Mesenchymal stem cell (in vitro differentiated cells and primary cell): ENCODE data around the gene ELAVL1.

Source experiments
- DNase-seq: peaks from one replicate; pipeline ENCODE4 v3.0.0-alpha.2; 2013
- H2AFZ ChIP-seq: one replicate; pipeline ENCODE4 v1.6.1; 2013; ENCODE audit warnings: low read depth, mild to moderate bottlenecking, control low read depth, inconsistent platforms, low read length, moderate library complexity
- H2AK5ac ChIP-seq: 2 replicates; pipeline ENCODE4 v1.6.1; 2013; ENCODE audit warnings: low read length, moderate library complexity, mild to moderate bottlenecking, inconsistent platforms; ENCODE audit not compliant: severe bottlenecking
- H2BK120ac ChIP-seq: one replicate; pipeline ENCODE4 v1.6.1; 2013; ENCODE audit warnings: low read depth, mild to moderate bottlenecking, inconsistent platforms, low read length, moderate library complexity
- H2BK12ac ChIP-seq, 2 experiments: one replicate each; pipeline ENCODE4 v1.6.1; 2013; ENCODE audit warnings: inconsistent platforms in 2 of 2, low read length in 2 of 2, mild to moderate bottlenecking in 2 of 2, moderate library complexity in 2 of 2, control low read depth in 1 of 2
- H2BK15ac ChIP-seq: one replicate; pipeline ENCODE4 v1.6.1; 2013; ENCODE audit warnings: mild to moderate bottlenecking, low read depth, inconsistent platforms; ENCODE audit not compliant: poor library complexity, severe bottlenecking
- H2BK5ac ChIP-seq: 2 replicates; pipeline ENCODE4 v1.6.1; 2013; ENCODE audit warnings: low read depth, mild to moderate bottlenecking, low read length, control low read depth, inconsistent platforms; ENCODE audit not compliant: poor library complexity, severe bottlenecking
- H3K14ac ChIP-seq, 2 experiments: one replicate each; pipeline ENCODE4 v1.6.1; 2013; ENCODE audit warnings: inconsistent platforms in 2 of 2, low read length in 2 of 2, control low read depth in 1 of 2, mild to moderate bottlenecking in 1 of 2, moderate library complexity in 1 of 2
- H3K18ac ChIP-seq, 2 experiments: one replicate each; pipeline ENCODE4 v1.6.1; 2013; ENCODE audit warnings: inconsistent platforms in 2 of 2, low read length in 2 of 2, control low read depth in 1 of 2, low read depth in 1 of 2, mild to moderate bottlenecking in 1 of 2
- H3K23ac ChIP-seq, 2 experiments: one replicate each; pipeline ENCODE4 v1.6.1; 2013; ENCODE audit warnings: inconsistent platforms in 2 of 2, low read length in 2 of 2, mild to moderate bottlenecking in 2 of 2, moderate library complexity in 2 of 2, control low read depth in 1 of 2
- H3K27ac ChIP-seq: 2 replicates; pipeline ENCODE4 v1.5.1; 2013; ENCODE audit warnings: mild to moderate bottlenecking, moderate library complexity, low read length, control low read depth, inconsistent platforms; ENCODE audit not compliant: poor library complexity, severe bottlenecking
- H3K27me3 ChIP-seq, 2 experiments: 2 replicates each; pipeline versions ENCODE4 v1.6.1 to v1.7.0; 2013; ENCODE audit warnings: low read length in 2 of 2, mild to moderate bottlenecking in 2 of 2, moderate library complexity in 2 of 2, control low read depth in 1 of 2, inconsistent platforms in 1 of 2; ENCODE audit not compliant: control insufficient read depth in 1 of 2, insufficient read depth in 1 of 2
- H3K36me3 ChIP-seq, 2 experiments: 2 replicates each; pipeline versions ENCODE4 v1.6.1 to v1.7.0; 2013; ENCODE audit warnings: low read length in 2 of 2, control low read depth in 1 of 2, inconsistent platforms in 1 of 2, low read depth in 1 of 2, mild to moderate bottlenecking in 1 of 2; ENCODE audit not compliant: insufficient read depth in 2 of 2, control insufficient read depth in 1 of 2
- H3K4ac ChIP-seq, 2 experiments: one replicate each; pipeline ENCODE4 v1.6.1; 2013; ENCODE audit warnings: inconsistent platforms in 2 of 2, low read length in 2 of 2, mild to moderate bottlenecking in 2 of 2, moderate library complexity in 2 of 2, control low read depth in 1 of 2, low read depth in 1 of 2
- H3K4me1 ChIP-seq: 2 replicates; pipeline ENCODE4 v1.6.1; 2013; ENCODE audit warnings: low read depth, low read length, control low read depth; ENCODE audit not compliant: control insufficient read depth, insufficient read depth
- H3K4me2 ChIP-seq: 2 replicates; pipeline ENCODE4 v1.6.1; 2013; ENCODE audit warnings: low read length, mild to moderate bottlenecking, inconsistent platforms; ENCODE audit not compliant: poor library complexity, severe bottlenecking
- H3K4me3 ChIP-seq, 2 experiments: 2 replicates each; pipeline versions ENCODE4 v1.5.1 to v1.7.0; 2013; ENCODE audit warnings: low read length in 2 of 2, mild to moderate bottlenecking in 2 of 2, control low read depth in 1 of 2, low read depth in 1 of 2; ENCODE audit not compliant: insufficient read depth in 1 of 2
- H3K79me1 ChIP-seq: replicated peaks from 2 replicates; pipeline ENCODE4 v1.6.1; 2013; ENCODE audit warnings: mild to moderate bottlenecking, control low read depth, low read length, inconsistent platforms; ENCODE audit not compliant: poor library complexity, severe bottlenecking
- H3K9ac ChIP-seq: 2 replicates; pipeline ENCODE4 v1.7.0; 2013; ENCODE audit warnings: mild to moderate bottlenecking, low read length, moderate library complexity
- H3K9me3 ChIP-seq: 2 replicates; pipeline ENCODE4 v1.7.0; 2013; ENCODE audit warnings: mild to moderate bottlenecking, low read length; ENCODE audit not compliant: control insufficient read depth
- H4K8ac ChIP-seq: one replicate; pipeline ENCODE4 v1.6.1; 2013; ENCODE audit warnings: inconsistent platforms, mild to moderate bottlenecking, low read length, moderate library complexity
- H4K91ac ChIP-seq: one replicate; pipeline ENCODE4 v1.6.1; 2013; ENCODE audit warnings: mild to moderate bottlenecking, low read length, inconsistent platforms
- WGBS: methylation state at CpG from one replicate; pipeline ENCODE4 v1.1.7; 2013; ENCODE audit warnings: mixed read lengths; 5-methylcytosine and 5-hydroxymethylcytosine counted together

ELAVL1 gene

GRCh38 chr19:7928334-7928706 is 77.1 kb downstream of the ELAVL1 start:
- H3K9ac ChIP-seq = peak overlapping the region; percentile 90
- no peak overlapping the region for H3K4ac ChIP-seq
- no peak overlapping the region for H2AFZ ChIP-seq
- no peak overlapping the region for H2BK12ac ChIP-seq
- no peak overlapping the region for H2BK5ac ChIP-seq
- H3K4me1 ChIP-seq = peaks cover 46% of the 10 kb centered on the region
- peak overlapping the region in 1 of 2 experiments; percentile 52 for H3K4me3 ChIP-seq
- peak overlapping the region; percentile 48 for H3K27ac ChIP-seq
- no peak for DNase-seq
- H3K23ac ChIP-seq = no peak overlapping the region
- peaks cover 31 to 60% of the 10 kb centered on the region in 2 experiments for H3K36me3 ChIP-seq
- no peak overlapping the region for H4K8ac ChIP-seq
- no peak overlapping the region for H4K91ac ChIP-seq
- H3K9me3 ChIP-seq = no peaks in the 10 kb centered on the region
- no peak overlapping the region for H3K4me2 ChIP-seq
- H3K18ac ChIP-seq = no peak overlapping the region
- H3K14ac ChIP-seq = no peak overlapping the region
- H2AK5ac ChIP-seq = no peak overlapping the region
- H3K79me1 ChIP-seq = peaks cover 13% of the 10 kb centered on the region
- no peaks in the 10 kb centered on the region for H3K27me3 ChIP-seq
- H2BK15ac ChIP-seq = no peak overlapping the region
- H2BK120ac ChIP-seq = no peak overlapping the region
- WGBS = 90% methylated on average over 8 of the region's 9 CpGs

DNA sequence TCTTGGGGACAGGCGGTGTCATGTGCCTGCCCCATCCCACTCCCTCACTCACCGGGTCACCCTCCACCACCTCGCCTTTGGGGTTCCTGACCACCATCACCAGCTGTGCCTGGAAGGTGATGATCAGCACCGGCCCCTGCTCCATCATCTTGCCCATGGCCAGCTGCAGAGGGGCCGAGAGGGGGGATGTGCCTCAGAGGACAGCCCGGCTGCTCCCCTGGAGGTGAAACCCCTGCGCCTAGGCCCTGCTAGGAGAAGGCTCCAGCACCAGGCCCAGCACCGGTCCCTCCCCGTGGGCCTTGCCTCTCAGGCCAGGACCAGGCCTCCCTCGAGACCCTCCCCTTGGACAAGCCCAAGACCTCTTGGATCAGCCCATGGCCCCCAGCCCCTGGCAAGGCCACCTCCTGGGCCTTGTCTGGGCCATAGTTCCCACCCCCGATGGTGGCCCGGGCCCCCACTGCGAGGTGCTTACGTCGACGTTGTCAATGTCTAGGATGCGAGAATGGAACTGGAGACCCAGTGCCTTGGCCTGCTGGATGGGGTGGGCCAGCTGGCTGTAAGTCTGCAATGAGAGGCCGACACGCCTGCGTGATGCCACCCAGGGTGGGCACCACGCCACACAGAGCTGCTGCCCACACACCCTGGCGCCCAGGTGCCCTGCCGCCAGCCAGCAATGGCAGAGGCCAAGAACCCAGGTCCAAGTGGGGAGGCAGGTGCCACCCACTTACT is 77.7 kb downstream of the ELAVL1 start:
- WGBS = 94% methylated on average over 23 of the region's 23 CpGs
- H3K4me1 ChIP-seq = peaks cover 44% of the 10 kb centered on the region

DNA sequence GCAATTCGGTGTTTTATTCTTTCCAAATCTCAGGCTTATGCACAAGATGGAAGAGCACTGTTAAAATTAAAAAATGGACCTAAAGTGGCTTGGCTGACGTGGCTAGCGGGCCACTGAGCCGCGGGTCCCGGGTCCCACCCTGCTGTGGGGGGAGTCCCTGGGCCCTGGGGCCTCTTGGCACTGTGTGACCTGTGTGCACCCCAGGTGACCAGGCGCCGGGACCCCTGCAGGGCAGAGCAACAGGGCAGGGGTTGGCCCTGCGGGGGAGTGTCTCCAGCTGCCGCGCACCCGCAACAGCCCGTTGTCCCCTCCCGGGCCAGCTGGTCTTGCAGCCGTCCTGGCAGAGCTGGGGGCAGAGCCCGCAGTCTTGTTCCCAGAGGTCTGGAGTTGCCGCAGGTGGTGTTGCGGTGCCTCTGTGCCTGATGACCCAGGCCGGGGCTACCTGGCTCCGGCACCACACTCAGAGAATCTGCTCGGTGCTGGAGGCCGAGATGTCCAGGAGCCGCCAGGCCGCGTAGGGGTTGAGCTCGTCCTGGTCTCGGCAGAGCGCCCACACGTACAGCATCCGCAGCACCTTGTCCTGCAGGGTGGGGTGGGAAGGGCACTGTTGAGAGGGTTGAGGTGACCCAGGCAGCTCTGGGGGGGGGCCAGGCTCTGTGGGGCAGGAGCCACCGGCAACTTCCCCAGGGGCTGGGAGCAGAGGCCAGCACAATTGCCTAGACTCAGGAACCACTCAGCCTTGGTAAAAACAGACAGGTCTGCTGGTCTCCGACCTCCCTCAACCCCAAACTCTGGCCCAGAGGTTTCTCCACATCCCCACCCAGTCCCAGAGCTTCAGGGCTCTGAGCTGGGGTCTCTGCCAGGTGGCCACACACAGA is 78.5 kb downstream of the ELAVL1 start:
- H4K8ac ChIP-seq = peak overlapping the region; percentile 45
- no peak for DNase-seq
- no peak overlapping the region for H2AK5ac ChIP-seq
- H3K9ac ChIP-seq = peak overlapping the region; percentile 79
- peak overlapping the region in 1 of 2 experiments; percentile 48 for H3K18ac ChIP-seq
- H3K4me2 ChIP-seq = peak overlapping the region; percentile 88
- peak overlapping the region in 1 of 2 experiments; percentile 22 for H3K14ac ChIP-seq
- WGBS = 92% methylated on average over 31 of the region's 32 CpGs
- no peak overlapping the region for H3K4ac ChIP-seq
- peak overlapping the region in 1 of 2 experiments; percentile 48 for H2BK12ac ChIP-seq
- H3K36me3 ChIP-seq = peaks cover 31 to 60% of the 10 kb centered on the region in 2 experiments
- H3K9me3 ChIP-seq = no peaks in the 10 kb centered on the region
- H2AFZ ChIP-seq = no peak overlapping the region
- H3K27ac ChIP-seq = no peak overlapping the region
- H3K4me1 ChIP-seq = peaks cover 44% of the 10 kb centered on the region
- H3K23ac ChIP-seq = no peak overlapping the region
- H4K91ac ChIP-seq = peak overlapping the region; percentile 70
- H3K79me1 ChIP-seq = peaks cover 15% of the 10 kb centered on the region
- no peaks in the 10 kb centered on the region for H3K27me3 ChIP-seq
- no peak overlapping the region for H2BK120ac ChIP-seq
- H2BK15ac ChIP-seq = peak overlapping the region; percentile 30
- H3K4me3 ChIP-seq = peak overlapping the region in 1 of 2 experiments; percentile 77
- H2BK5ac ChIP-seq = no peak overlapping the region

More for the DNA sequence above, 77.7 kb downstream of the ELAVL1 start:
- H3K4me2 ChIP-seq = no peak overlapping the region
- DNase-seq = no peak
- peak overlapping the region in 1 of 2 experiments; percentile 52 for H3K4me3 ChIP-seq
- no peak overlapping the region for H2BK120ac ChIP-seq
- H3K79me1 ChIP-seq = peaks cover 18% of the 10 kb centered on the region
- H3K4ac ChIP-seq = no peak overlapping the region
- no peak overlapping the region for H4K8ac ChIP-seq
- H2AK5ac ChIP-seq = no peak overlapping the region
- H3K18ac ChIP-seq = no peak overlapping the region
- peaks cover 31 to 60% of the 10 kb centered on the region in 2 experiments for H3K36me3 ChIP-seq
- no peak overlapping the region for H3K23ac ChIP-seq
- H4K91ac ChIP-seq = peak overlapping the region; percentile 3
- H2BK12ac ChIP-seq = no peak overlapping the region
- H2AFZ ChIP-seq = no peak overlapping the region
- no peak overlapping the region for H3K27ac ChIP-seq
- H3K9ac ChIP-seq = peak overlapping the region; percentile 90
- no peaks in the 10 kb centered on the region for H3K9me3 ChIP-seq
- no peak overlapping the region for H3K14ac ChIP-seq
- H2BK5ac ChIP-seq = no peak overlapping the region
- H2BK15ac ChIP-seq = no peak overlapping the region
- H3K27me3 ChIP-seq = no peaks in the 10 kb centered on the region
